Measurements from ENCODE around the gene CD244.

GRCh38 chr1:160807247-160807646 lies 55.4 kb downstream of the CD244 start:
- TF ChIP-seq CTCF (IDR thresholded peaks at IDR 0.05) = no peak
- no peak for TF ChIP-seq POLR2A (IDR thresholded peaks at IDR 0.05)
- no peak for TF ChIP-seq EP300 (IDR thresholded peaks at IDR 0.05)
